ENCODE results near the gene ACSS2. TPM values are rescaled to one million over a fixed set of nuclear protein-coding genes. Genes with fewer than 3 reads are reported as not detected.

Gene ACSS2
- total and polyA plus RNA-seq, 10 of the 15 experiments (the other 5 are each of a cell fraction or from before 2014, with no cell fraction given) = 2.8 to 37.2 (median 24.2) TPM

DNA sequence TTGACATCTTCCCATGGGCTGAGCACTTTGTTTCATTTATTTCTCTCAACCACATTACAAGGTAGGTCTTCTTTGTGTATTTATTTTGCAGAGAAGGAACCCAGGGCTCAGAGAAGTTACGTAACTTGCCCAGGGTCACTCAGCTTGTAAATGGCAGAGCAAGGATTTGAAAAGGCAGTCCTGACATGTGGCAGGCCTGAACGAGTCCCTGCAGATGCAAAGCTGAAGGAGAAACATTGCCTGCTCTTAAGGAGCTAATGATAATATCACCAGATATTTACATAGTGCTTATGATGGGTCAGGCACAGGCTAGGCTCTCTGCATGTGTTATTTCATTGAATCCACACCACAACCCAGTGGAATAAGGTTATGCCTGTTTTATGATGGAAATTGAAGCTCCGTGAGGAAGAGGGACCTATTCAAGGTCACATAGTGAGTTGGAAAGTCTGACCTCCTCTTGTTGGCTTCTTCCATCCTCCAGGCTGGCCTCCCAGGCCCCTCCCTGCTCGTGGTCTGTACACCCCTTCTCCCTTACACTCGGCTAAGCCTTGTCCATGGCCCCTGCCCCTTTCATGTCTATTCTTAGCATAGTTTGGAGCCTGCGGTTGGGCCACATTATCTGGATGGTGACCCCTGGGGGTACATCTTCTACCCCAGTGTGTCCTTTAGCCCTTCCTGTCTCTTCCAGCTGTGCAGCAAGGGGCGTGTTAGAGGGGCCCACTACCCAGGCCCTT lies 91.8 kb downstream of the ACSS2 start (continued):
- TF ChIP-seq, protein P1, sequence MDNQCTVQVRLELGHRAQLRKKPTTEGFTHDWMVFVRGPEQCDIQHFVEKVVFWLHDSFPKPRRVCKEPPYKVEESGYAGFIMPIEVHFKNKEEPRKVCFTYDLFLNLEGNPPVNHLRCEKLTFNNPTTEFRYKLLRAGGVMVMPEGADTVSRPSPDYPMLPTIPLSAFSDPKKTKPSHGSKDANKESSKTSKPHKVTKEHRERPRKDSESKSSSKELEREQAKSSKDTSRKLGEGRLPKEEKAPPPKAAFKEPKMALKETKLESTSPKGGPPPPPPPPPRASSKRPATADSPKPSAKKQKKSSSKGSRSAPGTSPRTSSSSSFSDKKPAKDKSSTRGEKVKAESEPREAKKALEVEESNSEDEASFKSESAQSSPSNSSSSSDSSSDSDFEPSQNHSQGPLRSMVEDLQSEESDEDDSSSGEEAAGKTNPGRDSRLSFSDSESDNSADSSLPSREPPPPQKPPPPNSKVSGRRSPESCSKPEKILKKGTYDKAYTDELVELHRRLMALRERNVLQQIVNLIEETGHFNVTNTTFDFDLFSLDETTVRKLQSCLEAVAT (IDR thresholded peaks at IDR 0.05) = no peak
- TF ChIP-seq NBN (IDR thresholded peaks at IDR 0.05) (no peak), STAT3 (IDR thresholded peaks at IDR 0.05; ENCODE audit: low read depth, low read length) (no peak), BHLHE40 (IDR thresholded peaks at IDR 0.05; ENCODE audit: borderline replicate concordance in 1 of 2, low read depth in 2 of 2, low read length in 1 of 2) (no peak), NFXL1 (IDR thresholded peaks at IDR 0.05; ENCODE audit: borderline replicate concordance) (no peak)

DNA sequence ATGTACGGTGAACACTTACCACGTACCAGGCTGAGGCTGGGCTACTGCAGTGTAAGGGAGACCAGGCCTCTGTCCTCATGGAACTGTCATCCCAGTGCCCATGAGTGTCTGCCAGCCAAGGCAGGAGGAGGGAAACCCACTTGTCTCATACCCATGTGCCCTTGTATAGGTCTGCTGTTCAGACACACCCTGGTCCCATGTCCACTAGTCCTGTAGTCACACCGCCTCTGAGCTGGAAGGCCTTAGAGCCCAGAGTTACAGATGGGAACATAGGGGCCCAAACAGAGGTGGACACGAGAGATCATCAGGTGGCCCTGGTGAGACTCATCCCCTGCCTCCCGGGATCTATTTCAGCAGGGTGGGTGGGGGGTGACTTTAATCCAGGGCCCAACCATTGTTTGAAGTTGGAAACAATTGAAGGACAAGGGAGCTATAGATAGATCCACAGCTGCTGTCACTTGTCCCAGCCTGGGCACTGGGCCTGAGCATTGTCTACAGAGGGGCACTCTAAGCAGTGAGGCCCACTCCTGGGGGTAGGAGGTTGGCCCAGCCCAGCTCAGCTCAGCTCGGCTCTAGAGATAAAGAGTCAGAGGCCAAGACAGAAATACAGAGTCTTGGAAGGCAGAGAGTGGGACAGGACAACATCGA lies 93.9 kb downstream of the ACSS2 start:
- H3K4me3 ChIP-seq = no peak overlapping the region
- BruUV-seq (replicated peaks) = no TSS peak
- in situ Hi-C loops (cut with MboI) (no loop called here), intact Hi-C loops (cut with micrococcal nuclease; ENCODE audit: unreplicated experiment) (no loop called here)
- ChIA-PET RAD21 (ENCODE audit: unreplicated experiment) (no interaction called here), POLR2A (no interaction called here), CTCF (no interaction called here), SMC1A (ENCODE audit: uncharacterized antibody, unreplicated experiment) (no interaction called here)
- no peak overlapping the region for H3K27ac ChIP-seq (ENCODE audit: control insufficient read depth, insufficient read depth)
- no peak for ATAC-seq
- H3K27me3 ChIP-seq (replicated peaks in 1 of 2; ENCODE audit: control insufficient read depth in 2 of 2, insufficient read depth in 2 of 2, low read length in 1 of 2) = no peaks in the 10 kb centered on the region
- H3K4me1 ChIP-seq (ENCODE audit: control insufficient read depth, insufficient read depth, low read length) = no peaks in the 10 kb centered on the region
- H4K20me1 ChIP-seq (ENCODE audit: control insufficient read depth, insufficient read depth) = no peaks in the 10 kb centered on the region
- no peaks in the 10 kb centered on the region for H3K36me3 ChIP-seq (ENCODE audit: control insufficient read depth in 2 of 2, insufficient read depth in 2 of 2, low read length in 1 of 2)
- WGBS (ENCODE audit: insufficient coverage, insufficient replicate concordance, low lambda C conversion rate, missing lambda C conversion rate) = 59% methylated on average over 7 of the region's 7 CpGs
- TF ChIP-seq NRF1 (conservative IDR thresholded peaks at IDR 0.05; ENCODE audit: low read depth, low read length) = no peak
- TF ChIP-seq, protein P2, sequence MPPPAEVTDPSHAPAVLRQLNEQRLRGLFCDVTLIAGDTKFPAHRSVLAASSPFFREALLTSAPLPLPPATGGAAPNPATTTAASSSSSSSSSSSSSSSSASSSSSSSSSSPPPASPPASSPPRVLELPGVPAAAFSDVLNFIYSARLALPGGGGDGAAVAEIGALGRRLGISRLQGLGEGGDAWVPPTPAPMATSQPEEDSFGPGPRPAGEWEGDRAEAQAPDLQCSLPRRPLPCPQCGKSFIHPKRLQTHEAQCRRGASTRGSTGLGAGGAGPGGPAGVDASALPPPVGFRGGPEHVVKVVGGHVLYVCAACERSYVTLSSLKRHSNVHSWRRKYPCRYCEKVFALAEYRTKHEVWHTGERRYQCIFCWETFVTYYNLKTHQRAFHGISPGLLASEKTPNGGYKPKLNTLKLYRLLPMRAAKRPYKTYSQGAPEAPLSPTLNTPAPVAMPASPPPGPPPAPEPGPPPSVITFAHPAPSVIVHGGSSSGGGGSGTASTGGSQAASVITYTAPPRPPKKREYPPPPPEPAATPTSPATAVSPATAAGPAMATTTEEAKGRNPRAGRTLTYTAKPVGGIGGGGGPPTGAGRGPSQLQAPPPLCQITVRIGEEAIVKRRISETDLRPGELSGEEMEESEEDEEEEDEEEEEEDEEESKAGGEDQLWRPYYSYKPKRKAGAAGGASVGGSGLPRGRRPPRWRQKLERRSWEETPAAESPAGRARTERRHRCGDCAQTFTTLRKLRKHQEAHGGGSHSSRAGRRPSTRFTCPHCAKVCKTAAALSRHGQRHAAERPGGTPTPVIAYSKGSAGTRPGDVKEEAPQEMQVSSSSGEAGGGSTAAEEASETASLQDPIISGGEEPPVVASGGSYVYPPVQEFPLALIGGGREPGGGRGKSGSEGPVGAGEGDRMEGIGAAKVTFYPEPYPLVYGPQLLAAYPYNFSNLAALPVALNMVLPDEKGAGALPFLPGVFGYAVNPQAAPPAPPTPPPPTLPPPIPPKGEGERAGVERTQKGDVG (CRISPR knock-in tag; IDR thresholded peaks at IDR 0.05) = no peak
- no peak for TF ChIP-seq SUZ12 (IDR thresholded peaks at IDR 0.05; ENCODE audit: unreplicated experiment)
- TF ChIP-seq, protein P3, sequence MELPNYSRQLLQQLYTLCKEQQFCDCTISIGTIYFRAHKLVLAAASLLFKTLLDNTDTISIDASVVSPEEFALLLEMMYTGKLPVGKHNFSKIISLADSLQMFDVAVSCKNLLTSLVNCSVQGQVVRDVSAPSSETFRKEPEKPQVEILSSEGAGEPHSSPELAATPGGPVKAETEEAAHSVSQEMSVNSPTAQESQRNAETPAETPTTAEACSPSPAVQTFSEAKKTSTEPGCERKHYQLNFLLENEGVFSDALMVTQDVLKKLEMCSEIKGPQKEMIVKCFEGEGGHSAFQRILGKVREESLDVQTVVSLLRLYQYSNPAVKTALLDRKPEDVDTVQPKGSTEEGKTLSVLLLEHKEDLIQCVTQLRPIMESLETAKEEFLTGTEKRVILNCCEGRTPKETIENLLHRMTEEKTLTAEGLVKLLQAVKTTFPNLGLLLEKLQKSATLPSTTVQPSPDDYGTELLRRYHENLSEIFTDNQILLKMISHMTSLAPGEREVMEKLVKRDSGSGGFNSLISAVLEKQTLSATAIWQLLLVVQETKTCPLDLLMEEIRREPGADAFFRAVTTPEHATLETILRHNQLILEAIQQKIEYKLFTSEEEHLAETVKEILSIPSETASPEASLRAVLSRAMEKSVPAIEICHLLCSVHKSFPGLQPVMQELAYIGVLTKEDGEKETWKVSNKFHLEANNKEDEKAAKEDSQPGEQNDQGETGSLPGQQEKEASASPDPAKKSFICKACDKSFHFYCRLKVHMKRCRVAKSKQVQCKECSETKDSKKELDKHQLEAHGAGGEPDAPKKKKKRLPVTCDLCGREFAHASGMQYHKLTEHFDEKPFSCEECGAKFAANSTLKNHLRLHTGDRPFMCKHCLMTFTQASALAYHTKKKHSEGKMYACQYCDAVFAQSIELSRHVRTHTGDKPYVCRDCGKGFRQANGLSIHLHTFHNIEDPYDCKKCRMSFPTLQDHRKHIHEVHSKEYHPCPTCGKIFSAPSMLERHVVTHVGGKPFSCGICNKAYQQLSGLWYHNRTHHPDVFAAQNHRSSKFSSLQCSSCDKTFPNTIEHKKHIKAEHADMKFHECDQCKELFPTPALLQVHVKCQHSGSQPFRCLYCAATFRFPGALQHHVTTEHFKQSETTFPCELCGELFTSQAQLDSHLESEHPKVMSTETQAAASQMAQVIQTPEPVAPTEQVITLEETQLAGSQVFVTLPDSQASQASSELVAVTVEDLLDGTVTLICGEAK (IDR thresholded peaks at IDR 0.05; ENCODE audit: borderline replicate concordance) = no peak
- TF ChIP-seq EP300 (IDR thresholded peaks at IDR 0.05; ENCODE audit: borderline replicate concordance in 1 of 2, control insufficient read depth in 1 of 2, low read depth in 2 of 2, low read length in 2 of 2) = no peak
- no peak for TF ChIP-seq SIN3A (IDR thresholded peaks at IDR 0.05; ENCODE audit: low read depth, low read length)
- no peak for TF ChIP-seq BACH1 (IDR thresholded peaks at IDR 0.05; ENCODE audit: borderline replicate concordance)
- H3K79me2 ChIP-seq (ENCODE audit: control insufficient read depth, insufficient read depth, low read length) = no peaks in the 10 kb centered on the region
- no peak overlapping the region for H3K4me2 ChIP-seq (ENCODE audit: control insufficient read depth, insufficient read depth)
- H2AFZ ChIP-seq (ENCODE audit: control insufficient read depth, low read depth, low read length) = no peak overlapping the region
- no peak for FAIRE-seq
- DNase-seq (ENCODE audit: low read depth, low spot score) = no peak
- H3K9me3 ChIP-seq (replicated peaks; ENCODE audit: control insufficient read depth, insufficient read depth, low read length) = no peaks in the 10 kb centered on the region
- no peak overlapping the region for H3K9ac ChIP-seq (ENCODE audit: control insufficient read depth, insufficient read depth, low read length)

Data from GM12878 (cell line).